NCI-H2227 (cell line): ENCODE measurements around the gene LRP8.

ENCODE experiments used
- DNase-seq: peaks from one replicate; lab custom pipeline; 2025; ENCODE audit not compliant: unreplicated experiment; lab: John Stamatoyannopoulos, UW

LRP8 gene

DNA sequence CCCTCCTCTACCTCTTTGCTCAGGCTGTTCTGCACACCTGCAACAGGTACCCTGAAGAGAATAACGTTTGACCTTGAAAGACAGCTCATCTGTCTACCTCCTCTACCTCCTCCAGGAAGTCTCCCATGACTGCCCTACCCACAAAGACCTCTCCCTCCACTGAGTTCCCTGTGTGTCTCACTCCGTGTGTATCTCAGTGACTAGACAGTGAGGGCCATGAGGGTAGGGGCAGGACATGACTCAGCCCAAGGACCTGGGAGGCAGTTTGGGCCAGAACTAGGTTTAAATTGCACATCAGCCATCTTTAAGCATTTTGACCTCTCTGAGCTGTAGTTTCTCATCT is 32.0 kb upstream of the LRP8 start:
- no peak for DNase-seq

GRCh38 chr1:53359225-53359933 is 31.5 kb upstream of the LRP8 start:
- DNase-seq: no peak

- no peak for DNase-seq
Measured at GRCh38 chr1:53356637-53357036, 28.8 kb upstream of the LRP8 start.

- DNase-seq: no peak
Measured at GRCh38 chr1:53354119-53354518, 26.2 kb upstream of the LRP8 start.

DNA sequence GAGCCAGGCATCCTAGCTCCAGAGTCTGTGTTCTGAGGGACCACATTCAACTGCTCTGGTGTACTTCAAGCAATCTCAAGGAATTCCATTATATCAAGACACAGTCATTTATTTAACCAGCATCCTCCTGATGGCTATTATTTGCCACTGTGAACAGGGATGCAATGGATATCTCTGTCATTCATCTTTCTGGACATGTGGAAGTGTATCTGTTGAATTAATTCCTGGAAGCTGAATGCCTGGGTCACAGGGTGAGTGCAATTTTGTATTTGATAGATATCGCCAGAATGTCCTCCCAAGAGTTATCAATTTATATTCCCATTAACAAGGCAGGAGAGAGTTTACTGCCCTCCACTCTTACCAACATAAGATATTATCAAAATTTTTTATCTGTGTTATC is 24.7 kb upstream of the LRP8 start:
- DNase-seq: no peak

DNA sequence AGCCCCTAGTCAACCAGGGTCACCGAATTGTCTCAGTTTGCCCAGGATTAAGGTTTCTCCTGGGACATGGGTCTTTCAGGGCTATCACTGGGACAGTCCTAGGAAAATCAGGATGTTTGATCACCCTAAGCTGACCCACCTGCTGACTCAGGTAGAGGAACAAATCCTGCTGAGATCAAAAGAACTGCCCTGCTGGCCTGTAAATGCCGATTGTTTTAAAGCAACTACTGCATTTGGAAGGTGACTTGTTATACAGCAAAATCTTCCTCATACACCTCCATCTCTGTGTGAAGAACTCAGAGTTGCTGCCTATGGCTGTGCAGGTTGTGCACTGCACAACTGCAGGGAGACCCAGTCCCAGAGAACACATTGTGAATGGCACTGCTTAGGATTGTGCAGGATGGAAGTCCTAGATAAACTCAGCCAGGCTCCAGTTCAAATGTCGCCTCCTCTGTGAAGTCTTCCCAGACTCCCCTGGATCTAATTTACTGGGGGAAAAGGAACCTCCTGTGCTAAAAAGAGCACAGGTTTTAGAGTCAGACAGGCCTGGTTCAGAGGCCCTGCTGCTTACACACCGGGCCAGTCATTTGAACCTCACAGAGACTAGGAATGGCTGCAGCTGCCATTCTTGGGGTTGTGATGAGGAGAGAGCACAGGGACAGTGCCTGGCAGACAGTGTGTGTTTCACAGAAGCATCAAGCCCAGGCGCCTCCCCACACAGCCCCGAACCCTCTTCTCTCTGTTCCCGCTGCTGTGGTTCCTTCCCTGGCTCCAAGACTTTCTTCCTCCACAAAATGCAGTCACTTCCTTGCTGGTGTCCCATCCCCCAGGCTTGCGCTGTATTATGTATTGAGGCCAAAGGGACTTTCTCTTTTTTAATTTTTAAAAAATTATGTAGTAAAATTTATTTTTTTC is 23.2 kb upstream of the LRP8 start:
- no peak for DNase-seq

- no peak for DNase-seq
Measured at GRCh38 chr1:53349968-53350852, 22.3 kb upstream of the LRP8 start.

- DNase-seq: no peak
Measured at GRCh38 chr1:53349369-53349835, 21.5 kb upstream of the LRP8 start.

DNA sequence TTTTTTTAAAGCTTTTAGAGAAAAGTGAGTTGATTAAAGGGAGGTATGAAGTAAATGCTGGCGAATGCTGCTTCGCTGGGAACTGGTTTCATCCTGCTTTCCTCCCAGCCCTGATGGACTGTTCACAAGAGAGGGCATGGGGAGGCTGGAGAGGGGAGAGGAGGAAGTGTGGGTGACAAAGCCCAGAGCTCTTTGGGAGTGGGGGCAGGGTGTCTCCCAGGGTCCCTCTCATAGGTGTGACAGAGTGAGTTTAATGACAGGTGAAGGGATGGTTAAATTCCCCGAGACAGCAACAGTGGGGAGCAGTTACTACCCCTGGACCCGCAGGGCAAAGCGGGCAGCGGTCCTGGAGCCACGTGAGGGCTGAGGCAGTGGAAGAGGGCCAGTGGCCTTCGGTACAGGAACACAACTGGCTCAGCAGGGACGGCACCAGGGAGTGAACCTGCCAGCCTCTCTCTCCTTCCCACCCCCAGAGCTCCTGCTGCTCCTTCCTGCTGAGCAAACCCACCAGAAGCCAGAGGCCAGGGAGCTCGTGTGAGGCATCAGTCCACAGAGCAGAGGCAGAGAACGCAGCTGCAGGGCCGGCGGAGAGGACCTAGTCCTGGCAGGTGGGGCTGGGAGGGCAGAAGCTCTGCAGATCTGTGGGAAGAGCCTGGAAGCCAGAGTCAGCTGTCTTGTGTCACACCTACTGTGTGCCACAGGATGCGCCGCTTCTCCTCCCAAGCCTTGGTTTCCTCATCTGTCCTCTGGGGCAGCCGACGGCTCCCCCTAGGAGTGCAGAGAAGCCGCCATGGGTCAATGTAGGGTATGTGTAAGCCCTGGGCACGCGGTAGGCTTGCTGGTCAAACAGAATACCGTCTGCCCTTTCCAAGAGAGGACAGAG is 20.9 kb upstream of the LRP8 start:
- DNase-seq: no peak

GRCh38 chr1:53346814-53347176 is 18.9 kb upstream of the LRP8 start:
- no peak for DNase-seq

- DNase-seq: no peak
Measured at GRCh38 chr1:53345996-53346813, 18.3 kb upstream of the LRP8 start.

DNA sequence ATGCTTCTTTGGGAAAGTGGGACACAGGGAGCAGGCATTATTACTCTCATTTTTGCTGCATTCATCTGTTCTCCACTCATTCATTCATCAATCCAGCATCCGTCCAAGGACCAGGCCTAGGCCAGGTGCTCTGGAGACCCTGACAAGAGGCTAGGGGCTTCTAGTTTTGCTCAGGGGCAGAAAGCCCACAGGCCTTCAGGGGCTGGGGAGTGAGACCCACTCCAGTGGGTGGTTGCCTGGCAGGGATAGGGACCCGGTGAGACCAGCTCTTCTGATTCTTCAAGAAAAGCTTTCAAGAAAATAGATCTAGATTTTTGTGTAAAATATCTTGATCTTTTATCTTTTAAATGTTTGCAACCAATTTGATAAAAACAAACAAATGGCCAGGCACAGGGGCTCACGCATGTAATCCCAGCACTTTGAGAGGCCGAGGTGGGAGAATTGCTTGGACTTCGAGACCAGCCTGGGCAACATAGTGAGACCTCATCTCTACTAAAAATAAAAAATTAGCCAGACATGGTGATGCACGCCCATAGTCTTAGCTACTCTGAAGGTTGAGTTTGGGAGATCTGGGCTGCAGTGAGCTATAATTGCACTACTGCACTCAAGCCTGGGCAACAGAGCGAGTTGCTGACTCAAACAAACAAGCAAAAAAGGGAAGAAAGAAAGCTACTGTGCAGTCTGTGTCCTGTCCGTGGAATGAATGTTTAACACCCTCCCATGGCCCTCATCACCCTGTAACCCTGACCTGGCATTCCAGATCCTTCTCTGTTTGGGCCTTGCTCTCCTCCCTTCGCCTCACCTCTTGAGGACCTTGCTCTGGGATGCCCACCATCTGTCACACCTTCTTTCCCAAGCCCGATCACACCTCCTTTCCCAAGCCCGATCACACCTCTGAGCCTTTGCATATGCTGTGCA is 17.3 kb upstream of the LRP8 start:
- DNase-seq: no peak

DNA sequence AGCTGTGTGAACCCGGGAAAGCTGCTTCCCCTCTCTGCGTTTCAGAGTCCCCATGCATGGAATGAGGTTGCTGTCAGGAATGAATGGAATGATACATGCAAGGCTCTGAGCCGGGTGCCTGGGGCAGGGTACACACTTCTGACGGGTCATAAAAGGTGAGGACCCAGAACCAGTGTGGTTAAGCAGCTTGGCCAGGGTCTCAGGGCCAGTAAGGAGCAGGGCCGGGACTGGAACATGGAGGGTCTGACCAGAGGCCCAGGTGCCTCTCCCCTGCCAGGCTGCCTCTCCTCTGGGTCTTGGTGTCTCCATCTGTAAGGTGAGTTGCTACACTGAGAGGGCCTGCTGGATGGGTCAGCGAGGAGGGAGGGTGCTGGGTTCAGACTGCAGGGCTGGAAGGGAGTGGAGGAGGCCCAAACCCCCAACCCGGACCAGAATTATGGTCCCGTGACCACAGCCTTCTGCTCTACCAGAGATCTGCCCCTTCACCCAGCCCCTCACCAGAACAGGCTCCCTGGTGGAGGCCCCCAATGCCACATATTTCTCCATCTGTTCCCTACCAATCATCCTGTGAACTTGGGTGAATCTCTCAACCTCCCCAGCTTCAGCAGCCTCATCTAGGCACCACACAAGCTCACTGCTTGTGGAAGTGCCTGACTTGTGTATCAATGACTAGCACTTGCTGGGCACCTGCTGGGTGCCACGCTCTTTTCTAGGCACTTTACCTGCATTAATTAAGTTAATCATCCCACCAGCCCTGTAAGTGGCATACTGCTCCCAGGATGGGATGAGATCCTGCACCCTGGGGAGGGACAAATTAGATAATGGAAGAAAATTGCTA is 16.2 kb upstream of the LRP8 start:
- DNase-seq: peak; percentile 40

- no peak for DNase-seq
Measured at GRCh38 chr1:53342735-53343470, 15.0 kb upstream of the LRP8 start.

DNA sequence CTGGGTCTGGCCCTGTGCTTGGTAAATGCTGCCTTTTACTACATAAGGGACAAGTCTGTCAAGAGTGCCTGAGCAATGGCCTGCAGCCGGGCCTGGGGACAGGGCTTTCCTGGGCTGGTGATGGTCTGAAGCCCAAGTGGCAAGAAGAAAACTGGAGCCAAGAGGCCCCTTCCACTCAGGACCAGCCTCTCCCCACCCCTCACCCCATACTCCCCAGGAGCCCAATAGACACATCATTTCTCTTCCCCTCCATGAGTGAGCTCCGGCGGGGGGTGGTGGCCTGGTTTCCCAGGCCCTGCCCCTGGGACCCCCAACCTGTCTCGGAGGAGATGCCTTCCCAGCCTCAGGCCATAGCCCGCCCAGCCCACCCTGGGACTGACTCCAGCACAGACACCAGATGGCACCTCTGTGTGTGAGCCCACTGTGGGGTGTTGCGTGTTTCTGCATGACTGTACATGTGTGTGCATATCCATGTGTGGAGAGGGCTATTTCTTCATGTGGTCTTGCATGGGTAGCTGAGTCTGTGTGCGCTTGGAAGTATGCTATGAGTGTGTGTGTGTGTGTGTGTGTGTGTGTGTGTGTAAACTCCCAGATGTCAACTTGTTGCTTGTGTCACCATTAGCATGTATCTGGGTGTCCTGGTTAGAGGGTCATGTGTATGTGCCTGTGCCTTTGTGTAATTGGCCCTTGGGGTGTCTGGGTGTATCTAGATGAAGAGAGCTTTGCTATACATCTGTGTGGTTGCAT is 14.3 kb upstream of the LRP8 start:
- DNase-seq: no peak

GRCh38 chr1:53341521-53341895 is 13.6 kb upstream of the LRP8 start:
- DNase-seq: no peak
